B cell (primary cell): ENCODE measurements around the gene TBCD.

Experiments
- EZH2 ChIP-seq: IDR thresholded peaks from 2 replicates; pipeline ENCODE4 v1.6.1; 2012; ENCODE audit warnings: borderline replicate concordance, low read depth, mild to moderate bottlenecking, moderate library complexity, low read length; ENCODE audit not compliant: insufficient read depth, poor library complexity, severe bottlenecking
- TF ChIP-seq, protein P1 (sequence below): fragments of 200-600 bp; IDR thresholded peaks from one replicate; pipeline ENCODE4 v1.8.0; 2022; ENCODE audit warnings: antibody characterized with exemption, mild to moderate bottlenecking

DNA sequence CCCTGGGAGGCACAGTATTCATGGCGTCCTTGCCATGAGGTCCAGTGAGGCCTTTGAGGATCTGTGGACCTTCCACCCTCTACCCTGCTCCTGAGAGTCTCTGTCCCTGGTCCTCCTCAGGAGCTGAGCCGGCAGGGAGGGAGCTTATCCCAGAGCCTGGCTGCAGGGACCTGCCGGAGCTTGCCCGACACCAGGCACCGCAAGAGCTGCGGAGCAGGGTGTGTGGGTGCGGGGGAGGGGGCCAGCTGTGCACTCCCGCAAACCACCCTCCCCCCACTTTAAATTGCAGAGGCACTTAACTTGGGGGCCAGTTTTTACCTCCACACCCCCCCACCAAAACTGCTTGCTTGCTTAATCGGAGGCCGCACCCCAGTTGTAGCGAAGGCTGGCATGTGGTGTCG, 88.6 kb downstream of the TBCD start:
- TF ChIP-seq, protein P1, sequence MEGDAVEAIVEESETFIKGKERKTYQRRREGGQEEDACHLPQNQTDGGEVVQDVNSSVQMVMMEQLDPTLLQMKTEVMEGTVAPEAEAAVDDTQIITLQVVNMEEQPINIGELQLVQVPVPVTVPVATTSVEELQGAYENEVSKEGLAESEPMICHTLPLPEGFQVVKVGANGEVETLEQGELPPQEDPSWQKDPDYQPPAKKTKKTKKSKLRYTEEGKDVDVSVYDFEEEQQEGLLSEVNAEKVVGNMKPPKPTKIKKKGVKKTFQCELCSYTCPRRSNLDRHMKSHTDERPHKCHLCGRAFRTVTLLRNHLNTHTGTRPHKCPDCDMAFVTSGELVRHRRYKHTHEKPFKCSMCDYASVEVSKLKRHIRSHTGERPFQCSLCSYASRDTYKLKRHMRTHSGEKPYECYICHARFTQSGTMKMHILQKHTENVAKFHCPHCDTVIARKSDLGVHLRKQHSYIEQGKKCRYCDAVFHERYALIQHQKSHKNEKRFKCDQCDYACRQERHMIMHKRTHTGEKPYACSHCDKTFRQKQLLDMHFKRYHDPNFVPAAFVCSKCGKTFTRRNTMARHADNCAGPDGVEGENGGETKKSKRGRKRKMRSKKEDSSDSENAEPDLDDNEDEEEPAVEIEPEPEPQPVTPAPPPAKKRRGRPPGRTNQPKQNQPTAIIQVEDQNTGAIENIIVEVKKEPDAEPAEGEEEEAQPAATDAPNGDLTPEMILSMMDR, result no peak
- TF ChIP-seq EZH2, result no peak
